Coronary artery (tissue), 2 donors: ENCODE data around the gene FBXO24.

ENCODE experiments used
- DNase-seq: peaks from one replicate; pipeline ENCODE4 v3.0.0-alpha.2; 2017; ENCODE audit warnings: low spot score
- H3K27ac ChIP-seq, 2 donors: fragments of 200-600 bp; sonication (generic); one replicate each; pipeline ENCODE4 v1.5.1; 2016 to 2019
- H3K4me3 ChIP-seq: fragments of 200-600 bp; sonication (generic); 2 replicates; pipeline ENCODE4 v1.5.1; 2016; ENCODE audit warnings: mild to moderate bottlenecking, moderate library complexity
- CTCF ChIP-seq: fragments of 200-600 bp; sonication (generic); IDR thresholded peaks from one replicate; pipeline ENCODE4 v1.5.1; 2019; ENCODE audit warnings: antibody characterized with exemption

FBXO24 gene

GRCh38 chr7:100572281-100572948 lies 13.7 kb upstream of the FBXO24 start:
- no peak overlapping the region for H3K27ac ChIP-seq
- no peak for TF ChIP-seq CTCF
- H3K4me3 ChIP-seq = no peak overlapping the region
- no peak for DNase-seq

- no peak for TF ChIP-seq CTCF
- no peak for DNase-seq
- H3K4me3 ChIP-seq = no peak overlapping the region
- no peak overlapping the region for H3K27ac ChIP-seq
Measured at GRCh38 chr7:100572949-100573675, 13.0 kb upstream of the FBXO24 start.

- no peak within 1 kb of the TSS for H3K4me3 ChIP-seq
- no peak for DNase-seq
- no peak for TF ChIP-seq CTCF
- no peak within 1 kb of the TSS for H3K27ac ChIP-seq
Measured at GRCh38 chr7:100573691-100574361, 12.3 kb upstream of the FBXO24 start, which contains the start of gene SAP25. Gene SAP25 (minus strand): TSS chr7:100573900. CDS start chr7:100573742, 158 bp downstream.

- no peak overlapping the region for H3K27ac ChIP-seq
Measured at GRCh38 chr7:100574362-100575205, 11.5 kb upstream of the FBXO24 start.

GRCh38 chr7:100575206-100575631 lies 10.9 kb upstream of the FBXO24 start:
- DNase-seq = no peak
- H3K4me3 ChIP-seq = no peak overlapping the region
- TF ChIP-seq CTCF = no peak
- no peak overlapping the region for H3K27ac ChIP-seq

More at GRCh38 chr7:100574362-100575205, 11.5 kb upstream of the FBXO24 start:
- no peak overlapping the region for H3K4me3 ChIP-seq
- DNase-seq = no peak
- TF ChIP-seq CTCF = no peak

GRCh38 chr7:100575746-100576383 lies 10.3 kb upstream of the FBXO24 start:
- Histone ChIP-seq H3K27ac (no peak overlapping the region), H3K4me3 (no peak overlapping the region)
- DNase-seq = no peak
- TF ChIP-seq CTCF = no peak
